ENCODE measurements around the gene CNOT3. TPM values are rescaled to one million over a fixed set of nuclear protein-coding genes. Genes with fewer than 3 reads are reported as not detected.

Gene CNOT3
- total and polyA plus RNA-seq, 2 of the 13 experiments (the other 11 are each of a cell fraction or from before 2014, with no cell fraction given) = 4.3 to 5.8 TPM

DNA sequence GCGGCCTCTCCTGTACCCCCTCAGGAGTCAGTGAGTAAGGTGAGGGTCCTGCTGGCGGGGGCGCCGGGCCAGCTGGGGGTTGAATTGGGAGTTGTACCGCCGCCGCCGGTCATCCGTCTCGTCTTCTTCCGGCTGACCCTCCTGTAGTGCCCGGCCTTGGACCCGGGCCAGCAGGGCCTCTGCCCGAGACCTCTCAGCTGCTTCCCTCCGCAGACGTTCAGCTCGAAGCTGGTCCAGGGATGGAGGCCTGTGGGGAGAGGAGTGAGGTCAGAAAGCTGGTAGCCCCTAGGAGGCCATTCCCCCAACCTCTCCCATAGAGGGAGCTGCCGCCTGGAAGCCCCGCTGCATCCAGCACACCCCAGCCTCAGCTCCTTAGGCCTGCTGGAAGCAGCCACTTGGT, 18.1 kb downstream of the CNOT3 start:
- intact Hi-C loops (cut with micrococcal nuclease; ENCODE audit: unreplicated experiment) = no loop called here
- TF ChIP-seq ZFP36L2 (CRISPR knock-in tag; IDR thresholded peaks at IDR 0.05) (no peak), ZNF614 (CRISPR knock-in tag; IDR thresholded peaks at IDR 0.05; ENCODE audit: borderline replicate concordance) (no peak), HOXA9 (CRISPR knock-in tag; IDR thresholded peaks at IDR 0.05; ENCODE audit: borderline replicate concordance) (no peak), NR3C1 (CRISPR knock-in tag; IDR thresholded peaks at IDR 0.05) (no peak), ZNF570 (CRISPR knock-in tag; IDR thresholded peaks at IDR 0.05; ENCODE audit: borderline replicate concordance) (no peak), ISL2 (CRISPR knock-in tag; IDR thresholded peaks at IDR 0.05) (no peak), SSRP1 (CRISPR knock-in tag; IDR thresholded peaks at IDR 0.05) (no peak), DBP (CRISPR knock-in tag; IDR thresholded peaks at IDR 0.05; ENCODE audit: not compliant biosample characterization) (no peak), ZNF446 (CRISPR knock-in tag; IDR thresholded peaks at IDR 0.05) (no peak), ZBTB1 (CRISPR knock-in tag; IDR thresholded peaks at IDR 0.05; ENCODE audit: borderline replicate concordance) (no peak), TCF7L2 (IDR thresholded peaks at IDR 0.05; ENCODE audit: low read depth, low read length) (no peak), HDAC6 (IDR thresholded peaks at IDR 0.05; ENCODE audit: low read depth, low read length) (no peak), ZNF33A (CRISPR knock-in tag; IDR thresholded peaks at IDR 0.05; ENCODE audit: borderline replicate concordance) (no peak), SIN3B (IDR thresholded peaks at IDR 0.05; ENCODE audit: low read length) (no peak), GATAD2A (CRISPR knock-in tag; IDR thresholded peaks at IDR 0.05) (no peak), CERS6 (CRISPR knock-in tag; IDR thresholded peaks at IDR 0.05) (no peak), TAF15 (IDR thresholded peaks at IDR 0.05; ENCODE audit: low read depth, low read length, poor library complexity, severe bottlenecking) (peak; percentile 70), TEF (CRISPR knock-in tag; IDR thresholded peaks at IDR 0.05) (no peak), CBX1 (IDR thresholded peaks at IDR 0.05; ENCODE audit: low read depth) (no peak)
- TF ChIP-seq, protein P1, sequence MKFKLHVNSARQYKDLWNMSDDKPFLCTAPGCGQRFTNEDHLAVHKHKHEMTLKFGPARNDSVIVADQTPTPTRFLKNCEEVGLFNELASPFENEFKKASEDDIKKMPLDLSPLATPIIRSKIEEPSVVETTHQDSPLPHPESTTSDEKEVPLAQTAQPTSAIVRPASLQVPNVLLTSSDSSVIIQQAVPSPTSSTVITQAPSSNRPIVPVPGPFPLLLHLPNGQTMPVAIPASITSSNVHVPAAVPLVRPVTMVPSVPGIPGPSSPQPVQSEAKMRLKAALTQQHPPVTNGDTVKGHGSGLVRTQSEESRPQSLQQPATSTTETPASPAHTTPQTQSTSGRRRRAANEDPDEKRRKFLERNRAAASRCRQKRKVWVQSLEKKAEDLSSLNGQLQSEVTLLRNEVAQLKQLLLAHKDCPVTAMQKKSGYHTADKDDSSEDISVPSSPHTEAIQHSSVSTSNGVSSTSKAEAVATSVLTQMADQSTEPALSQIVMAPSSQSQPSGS (CRISPR knock-in tag; IDR thresholded peaks at IDR 0.05) = no peak
- TF ChIP-seq, protein P2, sequence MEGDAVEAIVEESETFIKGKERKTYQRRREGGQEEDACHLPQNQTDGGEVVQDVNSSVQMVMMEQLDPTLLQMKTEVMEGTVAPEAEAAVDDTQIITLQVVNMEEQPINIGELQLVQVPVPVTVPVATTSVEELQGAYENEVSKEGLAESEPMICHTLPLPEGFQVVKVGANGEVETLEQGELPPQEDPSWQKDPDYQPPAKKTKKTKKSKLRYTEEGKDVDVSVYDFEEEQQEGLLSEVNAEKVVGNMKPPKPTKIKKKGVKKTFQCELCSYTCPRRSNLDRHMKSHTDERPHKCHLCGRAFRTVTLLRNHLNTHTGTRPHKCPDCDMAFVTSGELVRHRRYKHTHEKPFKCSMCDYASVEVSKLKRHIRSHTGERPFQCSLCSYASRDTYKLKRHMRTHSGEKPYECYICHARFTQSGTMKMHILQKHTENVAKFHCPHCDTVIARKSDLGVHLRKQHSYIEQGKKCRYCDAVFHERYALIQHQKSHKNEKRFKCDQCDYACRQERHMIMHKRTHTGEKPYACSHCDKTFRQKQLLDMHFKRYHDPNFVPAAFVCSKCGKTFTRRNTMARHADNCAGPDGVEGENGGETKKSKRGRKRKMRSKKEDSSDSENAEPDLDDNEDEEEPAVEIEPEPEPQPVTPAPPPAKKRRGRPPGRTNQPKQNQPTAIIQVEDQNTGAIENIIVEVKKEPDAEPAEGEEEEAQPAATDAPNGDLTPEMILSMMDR (CRISPR knock-in tag; IDR thresholded peaks at IDR 0.05) = 0 out of 2 replicates have a peak, but pooled peaks have one; percentile 5

More for the DNA sequence above, 18.1 kb downstream of the CNOT3 start:
- no TSS peak for BruUV-seq (replicated peaks)
- ChIA-PET CTCF (ENCODE audit: low intra/inter-chr PET ratio, low total read pairs) (no interaction called here), POLR2A (interaction anchor here (0.8 to 2.1 kb wide), 3 partner anchors 19 to 35 kb away, joined by 3 to 10 read pairs (median 3); partner anchors contain the start of genes CNOT3, MBOAT7 and TSEN34)
- no peak for DNase-seq (ENCODE audit: low spot score)
- H3K36me3 ChIP-seq (replicated peaks in 1 of 2; ENCODE audit: control insufficient read depth in 1 of 2, insufficient read depth in 2 of 2, low read length in 2 of 2) = peaks cover 24 to 70% of the 10 kb centered on the region in 2 experiments
- H3K4me2 ChIP-seq (ENCODE audit: low read depth, low read length) = no peak overlapping the region
- H3K4me1 ChIP-seq (ENCODE audit: insufficient read depth, low read length) = peaks cover 13% of the 10 kb centered on the region
- no peak for FAIRE-seq
- no peak overlapping the region for H3K9ac ChIP-seq (ENCODE audit: insufficient read depth, low read depth, low read length)
- in situ Hi-C loops (cut with HindIII; ENCODE audit: extremely low pct_ligation_motif_present, low pct_unique_long_range_greater_than_20kb) = no loop called here
- H3K27ac ChIP-seq (ENCODE audit: extremely low read length, insufficient read depth, low read length) = no peak overlapping the region
- no peaks in the 10 kb centered on the region for H4K20me1 ChIP-seq (ENCODE audit: insufficient read depth, low read length)
- no peaks in the 10 kb centered on the region for H3K9me3 ChIP-seq (ENCODE audit: low read length)
- H3K79me2 ChIP-seq (ENCODE audit: insufficient read depth, low read length) = peaks cover 10% of the 10 kb centered on the region
- H3K4me3 ChIP-seq (replicated peaks in 1 of 3; ENCODE audit: insufficient read depth in 1 of 3, low read depth in 2 of 3, low read length in 3 of 3) = no peak overlapping the region
- no peak overlapping the region for H2AFZ ChIP-seq (ENCODE audit: low read length)
- 99% methylated on average over 17 of the region's 19 CpGs for WGBS (ENCODE audit: low lambda C conversion rate)
- no peaks in the 10 kb centered on the region; a peak in 1 of 5 replicates for H3K27me3 ChIP-seq (ENCODE audit: control insufficient read depth in 1 of 2, insufficient read depth in 2 of 2, low read length in 2 of 2)
- no peak for ATAC-seq

Data from HepG2 (cell line).